HG03565 (cell line): ENCODE measurements around the gene PHF3.
"Not testable (repeated sequence)": the region's sequence is repeated elsewhere in the genome, so short reads cannot be mapped to it uniquely, and the experiment has no call there.

Experiments used
- ATAC-seq: cut with Tn5 transposase; IDR thresholded peaks from one replicate; pipeline ENCODE4 v1.9.1; 2021; ENCODE audit warnings: mild to moderate bottlenecking, moderate library complexity; ENCODE audit not compliant: unreplicated experiment

The PHF3 gene

GRCh38 chr6:63706630-63707029 is 71.0 kb downstream of the PHF3 start:
- ATAC-seq: no peak

- ATAC-seq: no peak
Observed at GRCh38 chr6:63708631-63709030, 73.0 kb downstream of the PHF3 start.

GRCh38 chr6:63709148-63709547 is 73.5 kb downstream of the PHF3 start:
- ATAC-seq: no peak

GRCh38 chr6:63713332-63713731 is 77.7 kb downstream of the PHF3 start:
- ATAC-seq: no peak

- ATAC-seq: no peak
Observed at GRCh38 chr6:63714091-63714490, 78.5 kb downstream of the PHF3 start.

GRCh38 chr6:63716169-63716568 is 80.6 kb downstream of the PHF3 start:
- ATAC-seq: no peak

- ATAC-seq: no peak
Observed at GRCh38 chr6:63721181-63721580, 85.6 kb downstream of the PHF3 start.

GRCh38 chr6:63724721-63725120 is 89.1 kb downstream of the PHF3 start:
- ATAC-seq: no peak

GRCh38 chr6:63730311-63730710 is 94.7 kb downstream of the PHF3 start:
- ATAC-seq: no peak

GRCh38 chr6:63731930-63732329 is 96.3 kb downstream of the PHF3 start:
- no peak for ATAC-seq

- ATAC-seq: no peak
Observed at GRCh38 chr6:63732336-63732735, 96.7 kb downstream of the PHF3 start.

GRCh38 chr6:63734923-63735322 is 99.3 kb downstream of the PHF3 start:
- ATAC-seq: no peak

GRCh38 chr6:63738190-63738589 is 102.6 kb downstream of the PHF3 start:
- ATAC-seq: not testable (repeated sequence)

- ATAC-seq: no peak
Observed at GRCh38 chr6:63739094-63739687, 103.6 kb downstream of the PHF3 start.

- no peak for ATAC-seq
Observed at GRCh38 chr6:63740709-63741108, 105.1 kb downstream of the PHF3 start.

GRCh38 chr6:63742060-63742459 is 106.5 kb downstream of the PHF3 start:
- ATAC-seq: no peak

GRCh38 chr6:63743691-63744090 is 108.1 kb downstream of the PHF3 start:
- no peak for ATAC-seq

- ATAC-seq: no peak
Observed at GRCh38 chr6:63744810-63745209, 109.2 kb downstream of the PHF3 start.

GRCh38 chr6:63745784-63746183 is 110.2 kb downstream of the PHF3 start:
- no peak for ATAC-seq

- no peak for ATAC-seq
Observed at GRCh38 chr6:63750400-63750799, 114.8 kb downstream of the PHF3 start.

- not testable (repeated sequence) for ATAC-seq
Observed at GRCh38 chr6:63757275-63757674, 121.7 kb downstream of the PHF3 start.

- no peak for ATAC-seq
Observed at GRCh38 chr6:63757826-63758225, 122.2 kb downstream of the PHF3 start.

GRCh38 chr6:63759605-63760105 is 124.1 kb downstream of the PHF3 start:
- no peak for ATAC-seq
